ENCODE measurements around the gene OR5K2.

Gene OR5K2

GRCh38 chr3:98453827-98454226 lies 43.7 kb upstream of the OR5K2 start:
- DNase-seq (ENCODE audit: low read depth in 1 of 2, low spot score in 1 of 2) = no peak
- no peak for TF ChIP-seq CTCF (IDR thresholded peaks at IDR 0.05; ENCODE audit: insufficient read depth, low read length)
- TF ChIP-seq SPI1 (IDR thresholded peaks at IDR 0.05; ENCODE audit: borderline replicate concordance, low read depth) = no peak
- TF ChIP-seq REST (IDR thresholded peaks at IDR 0.05; ENCODE audit: insufficient replicate concordance, low read depth) = no peak
- no peak for TF ChIP-seq GABPA (IDR thresholded peaks at IDR 0.05; ENCODE audit: low read depth)
- no peak for TF ChIP-seq POLR2AphosphoS5 (IDR thresholded peaks at IDR 0.05; ENCODE audit: low read depth)
- no peak overlapping the region for H3K27ac ChIP-seq (replicated peaks)
- no peak overlapping the region for H3K4me3 ChIP-seq (replicated peaks; ENCODE audit: insufficient read depth, low read length)
- no peaks in the 10 kb centered on the region for H3K27me3 ChIP-seq (ENCODE audit: insufficient read depth, poor library complexity, severe bottlenecking)

GRCh38 chr3:98454929-98455328 lies 42.6 kb upstream of the OR5K2 start:
- no peak for DNase-seq (ENCODE audit: low read depth in 1 of 2, low spot score in 1 of 2)
- no peaks in the 10 kb centered on the region for H3K27me3 ChIP-seq (ENCODE audit: insufficient read depth, poor library complexity, severe bottlenecking)
- H3K4me3 ChIP-seq (replicated peaks; ENCODE audit: insufficient read depth, low read length) = no peak overlapping the region
- TF ChIP-seq GABPA (IDR thresholded peaks at IDR 0.05; ENCODE audit: low read depth) (no peak), REST (IDR thresholded peaks at IDR 0.05; ENCODE audit: insufficient replicate concordance, low read depth) (no peak), POLR2AphosphoS5 (IDR thresholded peaks at IDR 0.05; ENCODE audit: low read depth) (no peak), CTCF (IDR thresholded peaks at IDR 0.05; ENCODE audit: insufficient read depth, low read length) (no peak), SPI1 (IDR thresholded peaks at IDR 0.05; ENCODE audit: borderline replicate concordance, low read depth) (no peak)
- no peak overlapping the region for H3K27ac ChIP-seq (replicated peaks)

- no peak for DNase-seq (ENCODE audit: low read depth in 1 of 2, low spot score in 1 of 2)
- Histone ChIP-seq H3K27me3 (ENCODE audit: insufficient read depth, poor library complexity, severe bottlenecking) (no peaks in the 10 kb centered on the region), H3K27ac (replicated peaks) (no peak overlapping the region), H3K4me3 (replicated peaks; ENCODE audit: insufficient read depth, low read length) (no peak overlapping the region)
- TF ChIP-seq REST (IDR thresholded peaks at IDR 0.05; ENCODE audit: insufficient replicate concordance, low read depth) (no peak), SPI1 (IDR thresholded peaks at IDR 0.05; ENCODE audit: borderline replicate concordance, low read depth) (no peak), CTCF (IDR thresholded peaks at IDR 0.05; ENCODE audit: insufficient read depth, low read length) (no peak), POLR2AphosphoS5 (IDR thresholded peaks at IDR 0.05; ENCODE audit: low read depth) (no peak), GABPA (IDR thresholded peaks at IDR 0.05; ENCODE audit: low read depth) (no peak)
These were observed 39.9 kb upstream of the OR5K2 start for GRCh38 chr3:98457543-98457942.
